ENCODE data around the gene CFAP46. TPM values are rescaled to one million over a fixed set of nuclear protein-coding genes. Genes with fewer than 3 reads are reported as not detected.

CFAP46 gene
- total RNA-seq, 1 experiment from 2014 or later, result 3.3 TPM

DNA sequence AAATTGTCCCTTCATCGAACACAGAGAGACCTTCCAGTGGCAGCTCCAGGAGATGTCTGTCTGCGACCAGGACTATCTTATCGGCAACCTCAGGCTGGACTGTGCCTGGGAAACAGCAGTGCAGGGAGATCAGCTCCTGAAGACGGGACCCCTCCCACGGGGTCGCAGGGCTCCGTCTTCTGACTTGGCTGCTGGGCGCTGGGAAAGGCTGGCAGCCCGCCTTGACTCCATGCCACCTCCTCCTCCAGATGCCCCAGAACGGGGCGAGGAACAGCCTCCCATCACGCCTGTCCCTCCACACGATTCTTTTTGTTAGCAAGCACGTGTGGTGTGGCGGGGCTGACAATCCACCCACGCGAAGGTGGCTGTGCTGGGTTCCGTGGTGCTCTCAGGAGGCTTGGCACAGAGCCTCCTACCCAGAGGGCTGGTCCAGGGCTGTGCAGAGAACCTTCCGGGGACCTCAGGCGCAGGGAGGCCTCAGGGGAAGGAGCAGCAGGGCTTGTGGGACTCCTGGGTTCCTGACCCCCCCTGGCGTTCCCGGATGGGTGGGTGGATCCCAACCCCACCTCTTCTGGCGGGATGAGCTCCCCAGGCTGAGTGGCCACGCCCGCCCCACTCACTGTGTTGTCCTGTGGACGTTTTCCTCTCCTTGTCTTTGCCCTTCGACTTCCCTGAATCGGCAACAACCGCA is 108.8 kb downstream of the CFAP46 start:
- H3K27ac Mint-ChIP-seq, result no peak overlapping the region
- peaks cover 7% of the 10 kb centered on the region for H3K9me3 Mint-ChIP-seq
- TF ChIP-seq, protein P1, sequence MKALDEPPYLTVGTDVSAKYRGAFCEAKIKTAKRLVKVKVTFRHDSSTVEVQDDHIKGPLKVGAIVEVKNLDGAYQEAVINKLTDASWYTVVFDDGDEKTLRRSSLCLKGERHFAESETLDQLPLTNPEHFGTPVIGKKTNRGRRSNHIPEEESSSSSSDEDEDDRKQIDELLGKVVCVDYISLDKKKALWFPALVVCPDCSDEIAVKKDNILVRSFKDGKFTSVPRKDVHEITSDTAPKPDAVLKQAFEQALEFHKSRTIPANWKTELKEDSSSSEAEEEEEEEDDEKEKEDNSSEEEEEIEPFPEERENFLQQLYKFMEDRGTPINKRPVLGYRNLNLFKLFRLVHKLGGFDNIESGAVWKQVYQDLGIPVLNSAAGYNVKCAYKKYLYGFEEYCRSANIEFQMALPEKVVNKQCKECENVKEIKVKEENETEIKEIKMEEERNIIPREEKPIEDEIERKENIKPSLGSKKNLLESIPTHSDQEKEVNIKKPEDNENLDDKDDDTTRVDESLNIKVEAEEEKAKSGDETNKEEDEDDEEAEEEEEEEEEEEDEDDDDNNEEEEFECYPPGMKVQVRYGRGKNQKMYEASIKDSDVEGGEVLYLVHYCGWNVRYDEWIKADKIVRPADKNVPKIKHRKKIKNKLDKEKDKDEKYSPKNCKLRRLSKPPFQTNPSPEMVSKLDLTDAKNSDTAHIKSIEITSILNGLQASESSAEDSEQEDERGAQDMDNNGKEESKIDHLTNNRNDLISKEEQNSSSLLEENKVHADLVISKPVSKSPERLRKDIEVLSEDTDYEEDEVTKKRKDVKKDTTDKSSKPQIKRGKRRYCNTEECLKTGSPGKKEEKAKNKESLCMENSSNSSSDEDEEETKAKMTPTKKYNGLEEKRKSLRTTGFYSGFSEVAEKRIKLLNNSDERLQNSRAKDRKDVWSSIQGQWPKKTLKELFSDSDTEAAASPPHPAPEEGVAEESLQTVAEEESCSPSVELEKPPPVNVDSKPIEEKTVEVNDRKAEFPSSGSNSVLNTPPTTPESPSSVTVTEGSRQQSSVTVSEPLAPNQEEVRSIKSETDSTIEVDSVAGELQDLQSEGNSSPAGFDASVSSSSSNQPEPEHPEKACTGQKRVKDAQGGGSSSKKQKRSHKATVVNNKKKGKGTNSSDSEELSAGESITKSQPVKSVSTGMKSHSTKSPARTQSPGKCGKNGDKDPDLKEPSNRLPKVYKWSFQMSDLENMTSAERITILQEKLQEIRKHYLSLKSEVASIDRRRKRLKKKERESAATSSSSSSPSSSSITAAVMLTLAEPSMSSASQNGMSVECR (CRISPR knock-in tag; IDR thresholded peaks at IDR 0.05; ENCODE audit: borderline replicate concordance), result no peak
- TF ChIP-seq, protein P2, sequence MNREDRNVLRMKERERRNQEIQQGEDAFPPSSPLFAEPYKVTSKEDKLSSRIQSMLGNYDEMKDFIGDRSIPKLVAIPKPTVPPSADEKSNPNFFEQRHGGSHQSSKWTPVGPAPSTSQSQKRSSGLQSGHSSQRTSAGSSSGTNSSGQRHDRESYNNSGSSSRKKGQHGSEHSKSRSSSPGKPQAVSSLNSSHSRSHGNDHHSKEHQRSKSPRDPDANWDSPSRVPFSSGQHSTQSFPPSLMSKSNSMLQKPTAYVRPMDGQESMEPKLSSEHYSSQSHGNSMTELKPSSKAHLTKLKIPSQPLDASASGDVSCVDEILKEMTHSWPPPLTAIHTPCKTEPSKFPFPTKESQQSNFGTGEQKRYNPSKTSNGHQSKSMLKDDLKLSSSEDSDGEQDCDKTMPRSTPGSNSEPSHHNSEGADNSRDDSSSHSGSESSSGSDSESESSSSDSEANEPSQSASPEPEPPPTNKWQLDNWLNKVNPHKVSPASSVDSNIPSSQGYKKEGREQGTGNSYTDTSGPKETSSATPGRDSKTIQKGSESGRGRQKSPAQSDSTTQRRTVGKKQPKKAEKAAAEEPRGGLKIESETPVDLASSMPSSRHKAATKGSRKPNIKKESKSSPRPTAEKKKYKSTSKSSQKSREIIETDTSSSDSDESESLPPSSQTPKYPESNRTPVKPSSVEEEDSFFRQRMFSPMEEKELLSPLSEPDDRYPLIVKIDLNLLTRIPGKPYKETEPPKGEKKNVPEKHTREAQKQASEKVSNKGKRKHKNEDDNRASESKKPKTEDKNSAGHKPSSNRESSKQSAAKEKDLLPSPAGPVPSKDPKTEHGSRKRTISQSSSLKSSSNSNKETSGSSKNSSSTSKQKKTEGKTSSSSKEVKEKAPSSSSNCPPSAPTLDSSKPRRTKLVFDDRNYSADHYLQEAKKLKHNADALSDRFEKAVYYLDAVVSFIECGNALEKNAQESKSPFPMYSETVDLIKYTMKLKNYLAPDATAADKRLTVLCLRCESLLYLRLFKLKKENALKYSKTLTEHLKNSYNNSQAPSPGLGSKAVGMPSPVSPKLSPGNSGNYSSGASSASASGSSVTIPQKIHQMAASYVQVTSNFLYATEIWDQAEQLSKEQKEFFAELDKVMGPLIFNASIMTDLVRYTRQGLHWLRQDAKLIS (CRISPR knock-in tag; IDR thresholded peaks at IDR 0.05; ENCODE audit: borderline replicate concordance), result no peak
- TF ChIP-seq, protein P3, sequence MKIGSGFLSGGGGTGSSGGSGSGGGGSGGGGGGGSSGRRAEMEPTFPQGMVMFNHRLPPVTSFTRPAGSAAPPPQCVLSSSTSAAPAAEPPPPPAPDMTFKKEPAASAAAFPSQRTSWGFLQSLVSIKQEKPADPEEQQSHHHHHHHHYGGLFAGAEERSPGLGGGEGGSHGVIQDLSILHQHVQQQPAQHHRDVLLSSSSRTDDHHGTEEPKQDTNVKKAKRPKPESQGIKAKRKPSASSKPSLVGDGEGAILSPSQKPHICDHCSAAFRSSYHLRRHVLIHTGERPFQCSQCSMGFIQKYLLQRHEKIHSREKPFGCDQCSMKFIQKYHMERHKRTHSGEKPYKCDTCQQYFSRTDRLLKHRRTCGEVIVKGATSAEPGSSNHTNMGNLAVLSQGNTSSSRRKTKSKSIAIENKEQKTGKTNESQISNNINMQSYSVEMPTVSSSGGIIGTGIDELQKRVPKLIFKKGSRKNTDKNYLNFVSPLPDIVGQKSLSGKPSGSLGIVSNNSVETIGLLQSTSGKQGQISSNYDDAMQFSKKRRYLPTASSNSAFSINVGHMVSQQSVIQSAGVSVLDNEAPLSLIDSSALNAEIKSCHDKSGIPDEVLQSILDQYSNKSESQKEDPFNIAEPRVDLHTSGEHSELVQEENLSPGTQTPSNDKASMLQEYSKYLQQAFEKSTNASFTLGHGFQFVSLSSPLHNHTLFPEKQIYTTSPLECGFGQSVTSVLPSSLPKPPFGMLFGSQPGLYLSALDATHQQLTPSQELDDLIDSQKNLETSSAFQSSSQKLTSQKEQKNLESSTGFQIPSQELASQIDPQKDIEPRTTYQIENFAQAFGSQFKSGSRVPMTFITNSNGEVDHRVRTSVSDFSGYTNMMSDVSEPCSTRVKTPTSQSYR (CRISPR knock-in tag; IDR thresholded peaks at IDR 0.05), result no peak
- H3K36me3 Mint-ChIP-seq, result no peaks in the 10 kb centered on the region
- CTCF ChIA-PET, result interaction anchor here (0.6 kb wide), 1 partner anchor 24 kb away, joined by 8 read pairs; no protein-coding TSS in a partner anchor
- H3K4me1 Mint-ChIP-seq, result 0 out of 2 replicates have a peak, but pooled peaks cover 2% of the 10 kb centered on the region
- H3K27me3 Mint-ChIP-seq (ENCODE audit: low read depth), result no peaks in the 10 kb centered on the region
- H3K4me3 Mint-ChIP-seq, result no peak overlapping the region
- DNase-seq (ENCODE audit: low spot score) (no peak), ATAC-seq (no peak)
- POLR2A ChIA-PET, result no interaction called here

DNA sequence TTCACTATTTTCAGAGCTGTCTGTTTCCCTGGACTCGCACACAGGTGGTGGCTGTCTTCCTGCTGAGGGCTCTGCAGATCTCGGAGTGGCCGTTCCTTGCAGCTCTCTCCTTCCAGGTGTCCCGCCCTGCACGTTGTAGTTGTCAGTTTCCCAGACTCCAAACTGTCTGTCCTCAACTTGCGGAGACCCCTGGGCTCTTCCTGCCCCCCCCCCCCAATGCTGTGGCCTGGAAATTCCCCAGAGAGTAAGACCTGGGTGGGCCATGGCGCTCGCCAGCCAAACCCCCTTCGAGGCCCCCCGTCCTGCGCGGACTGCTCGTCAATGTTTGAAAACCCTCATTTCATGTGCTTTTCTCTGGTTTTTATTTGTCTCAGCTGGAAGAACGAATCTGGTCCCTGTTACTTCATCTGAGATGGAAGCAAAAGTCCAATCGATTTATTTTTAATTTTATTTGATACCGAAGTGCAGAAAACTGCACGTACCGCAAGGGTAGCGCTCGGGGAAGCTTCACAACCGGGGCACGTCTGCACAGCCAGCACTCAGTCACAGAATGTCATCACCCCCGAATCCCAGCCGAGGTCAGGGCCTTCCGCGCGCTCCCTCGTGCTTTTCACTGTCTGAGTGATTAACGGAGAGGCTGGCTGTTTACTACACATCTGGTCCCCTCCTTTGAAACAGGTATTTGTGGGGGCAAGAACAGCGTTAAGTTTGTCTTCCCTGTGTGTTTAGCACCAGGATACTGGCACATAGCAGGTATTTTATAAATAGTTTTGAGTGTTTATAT is 110.0 kb downstream of the CFAP46 start:
- CTCF ChIA-PET, result no interaction called here
- peaks cover 12% of the 10 kb centered on the region for H3K9me3 Mint-ChIP-seq
- no peak overlapping the region for H3K4me3 Mint-ChIP-seq
- POLR2A ChIA-PET, result no interaction called here
- 0 out of 2 replicates have a peak, but pooled peaks cover 2% of the 10 kb centered on the region for H3K4me1 Mint-ChIP-seq
- DNase-seq (ENCODE audit: low spot score) (no peak), ATAC-seq (no peak)
- H3K27ac Mint-ChIP-seq, result no peak overlapping the region
- H3K27me3 Mint-ChIP-seq (ENCODE audit: low read depth), result peaks cover 6% of the 10 kb centered on the region; the same call in 1 of the 2 replicates
- H3K36me3 Mint-ChIP-seq, result peaks cover 10% of the 10 kb centered on the region
- TF ChIP-seq, protein P4, sequence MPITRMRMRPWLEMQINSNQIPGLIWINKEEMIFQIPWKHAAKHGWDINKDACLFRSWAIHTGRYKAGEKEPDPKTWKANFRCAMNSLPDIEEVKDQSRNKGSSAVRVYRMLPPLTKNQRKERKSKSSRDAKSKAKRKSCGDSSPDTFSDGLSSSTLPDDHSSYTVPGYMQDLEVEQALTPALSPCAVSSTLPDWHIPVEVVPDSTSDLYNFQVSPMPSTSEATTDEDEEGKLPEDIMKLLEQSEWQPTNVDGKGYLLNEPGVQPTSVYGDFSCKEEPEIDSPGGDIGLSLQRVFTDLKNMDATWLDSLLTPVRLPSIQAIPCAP (CRISPR knock-in tag; IDR thresholded peaks at IDR 0.05), result no peak
- no peak for TF ChIP-seq RORB (CRISPR knock-in tag; IDR thresholded peaks at IDR 0.05)
- no peak for TF ChIP-seq RELA (CRISPR knock-in tag; IDR thresholded peaks at IDR 0.05; ENCODE audit: borderline replicate concordance)
- TF ChIP-seq ZNF232 (CRISPR knock-in tag; IDR thresholded peaks at IDR 0.05), result no peak
- TF ChIP-seq, protein P5, sequence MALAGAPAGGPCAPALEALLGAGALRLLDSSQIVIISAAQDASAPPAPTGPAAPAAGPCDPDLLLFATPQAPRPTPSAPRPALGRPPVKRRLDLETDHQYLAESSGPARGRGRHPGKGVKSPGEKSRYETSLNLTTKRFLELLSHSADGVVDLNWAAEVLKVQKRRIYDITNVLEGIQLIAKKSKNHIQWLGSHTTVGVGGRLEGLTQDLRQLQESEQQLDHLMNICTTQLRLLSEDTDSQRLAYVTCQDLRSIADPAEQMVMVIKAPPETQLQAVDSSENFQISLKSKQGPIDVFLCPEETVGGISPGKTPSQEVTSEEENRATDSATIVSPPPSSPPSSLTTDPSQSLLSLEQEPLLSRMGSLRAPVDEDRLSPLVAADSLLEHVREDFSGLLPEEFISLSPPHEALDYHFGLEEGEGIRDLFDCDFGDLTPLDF (CRISPR knock-in tag; IDR thresholded peaks at IDR 0.05), result no peak
- TF ChIP-seq SMAD4 (CRISPR knock-in tag; IDR thresholded peaks at IDR 0.05), result no peak
- TF ChIP-seq JAZF1 (CRISPR knock-in tag; IDR thresholded peaks at IDR 0.05), result no peak
- TF ChIP-seq, protein P6, sequence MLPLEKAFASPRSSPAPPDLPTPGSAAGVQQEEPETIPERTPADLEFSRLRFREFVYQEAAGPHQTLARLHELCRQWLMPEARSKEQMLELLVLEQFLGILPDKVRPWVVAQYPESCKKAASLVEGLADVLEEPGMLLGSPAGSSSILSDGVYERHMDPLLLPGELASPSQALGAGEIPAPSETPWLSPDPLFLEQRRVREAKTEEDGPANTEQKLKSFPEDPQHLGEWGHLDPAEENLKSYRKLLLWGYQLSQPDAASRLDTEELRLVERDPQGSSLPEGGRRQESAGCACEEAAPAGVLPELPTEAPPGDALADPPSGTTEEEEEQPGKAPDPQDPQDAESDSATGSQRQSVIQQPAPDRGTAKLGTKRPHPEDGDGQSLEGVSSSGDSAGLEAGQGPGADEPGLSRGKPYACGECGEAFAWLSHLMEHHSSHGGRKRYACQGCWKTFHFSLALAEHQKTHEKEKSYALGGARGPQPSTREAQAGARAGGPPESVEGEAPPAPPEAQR (CRISPR knock-in tag; IDR thresholded peaks at IDR 0.05), result no peak
- TF ChIP-seq, protein P7, sequence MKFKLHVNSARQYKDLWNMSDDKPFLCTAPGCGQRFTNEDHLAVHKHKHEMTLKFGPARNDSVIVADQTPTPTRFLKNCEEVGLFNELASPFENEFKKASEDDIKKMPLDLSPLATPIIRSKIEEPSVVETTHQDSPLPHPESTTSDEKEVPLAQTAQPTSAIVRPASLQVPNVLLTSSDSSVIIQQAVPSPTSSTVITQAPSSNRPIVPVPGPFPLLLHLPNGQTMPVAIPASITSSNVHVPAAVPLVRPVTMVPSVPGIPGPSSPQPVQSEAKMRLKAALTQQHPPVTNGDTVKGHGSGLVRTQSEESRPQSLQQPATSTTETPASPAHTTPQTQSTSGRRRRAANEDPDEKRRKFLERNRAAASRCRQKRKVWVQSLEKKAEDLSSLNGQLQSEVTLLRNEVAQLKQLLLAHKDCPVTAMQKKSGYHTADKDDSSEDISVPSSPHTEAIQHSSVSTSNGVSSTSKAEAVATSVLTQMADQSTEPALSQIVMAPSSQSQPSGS (CRISPR knock-in tag; IDR thresholded peaks at IDR 0.05; ENCODE audit: borderline replicate concordance, low read depth), result no peak
- no peak for TF ChIP-seq IRF2 (CRISPR knock-in tag; IDR thresholded peaks at IDR 0.05; ENCODE audit: borderline replicate concordance, low read depth)
